ENCODE data around the gene ITPKB. TPM values are rescaled to one million over a fixed set of nuclear protein-coding genes. Genes with fewer than 3 reads are reported as not detected.

Gene ITPKB
- total RNA-seq, 1 donor, result 4.7 TPM

- no peak overlapping the region for H3K4me3 ChIP-seq (ENCODE audit: low read depth, low read length)
- DNase-seq (ENCODE audit: low read depth), result no peak
- TF ChIP-seq CTCF (IDR thresholded peaks at IDR 0.05; ENCODE audit: insufficient read depth, low read depth, low read length), result peak; percentile 22
Measured at GRCh38 chr1:226677027-226678020, 61.8 kb downstream of the ITPKB start.

DNA sequence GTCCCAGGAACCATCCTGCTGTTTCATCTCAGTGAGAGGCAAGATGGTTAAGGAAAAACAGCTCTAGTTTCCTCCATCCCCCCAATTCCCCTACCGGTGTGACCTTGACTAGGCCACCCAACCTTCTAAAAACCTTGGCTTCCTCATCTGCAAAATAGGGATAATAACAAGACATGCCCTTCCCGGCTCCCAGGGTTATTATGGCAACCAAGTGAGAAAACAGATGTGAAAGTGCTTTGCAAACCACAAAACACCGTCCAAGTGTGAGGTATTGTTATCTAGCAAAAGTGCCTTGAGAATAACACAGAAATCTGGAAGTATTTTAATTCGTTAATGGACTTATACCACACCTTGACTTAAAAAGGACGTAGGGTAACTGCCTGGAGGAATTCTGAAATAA lies 62.7 kb downstream of the ITPKB start:
- no peak for TF ChIP-seq CTCF (IDR thresholded peaks at IDR 0.05; ENCODE audit: insufficient read depth, low read depth, low read length)
- no peak overlapping the region for H3K4me3 ChIP-seq (ENCODE audit: low read depth, low read length)
- DNase-seq (ENCODE audit: low read depth), result no peak

- no peak for TF ChIP-seq CTCF (IDR thresholded peaks at IDR 0.05; ENCODE audit: insufficient read depth, low read depth, low read length)
- H3K4me3 ChIP-seq (ENCODE audit: low read depth, low read length), result no peak overlapping the region
- no peak for DNase-seq (ENCODE audit: low read depth)
Measured at GRCh38 chr1:226675715-226676357, 63.2 kb downstream of the ITPKB start.

DNA sequence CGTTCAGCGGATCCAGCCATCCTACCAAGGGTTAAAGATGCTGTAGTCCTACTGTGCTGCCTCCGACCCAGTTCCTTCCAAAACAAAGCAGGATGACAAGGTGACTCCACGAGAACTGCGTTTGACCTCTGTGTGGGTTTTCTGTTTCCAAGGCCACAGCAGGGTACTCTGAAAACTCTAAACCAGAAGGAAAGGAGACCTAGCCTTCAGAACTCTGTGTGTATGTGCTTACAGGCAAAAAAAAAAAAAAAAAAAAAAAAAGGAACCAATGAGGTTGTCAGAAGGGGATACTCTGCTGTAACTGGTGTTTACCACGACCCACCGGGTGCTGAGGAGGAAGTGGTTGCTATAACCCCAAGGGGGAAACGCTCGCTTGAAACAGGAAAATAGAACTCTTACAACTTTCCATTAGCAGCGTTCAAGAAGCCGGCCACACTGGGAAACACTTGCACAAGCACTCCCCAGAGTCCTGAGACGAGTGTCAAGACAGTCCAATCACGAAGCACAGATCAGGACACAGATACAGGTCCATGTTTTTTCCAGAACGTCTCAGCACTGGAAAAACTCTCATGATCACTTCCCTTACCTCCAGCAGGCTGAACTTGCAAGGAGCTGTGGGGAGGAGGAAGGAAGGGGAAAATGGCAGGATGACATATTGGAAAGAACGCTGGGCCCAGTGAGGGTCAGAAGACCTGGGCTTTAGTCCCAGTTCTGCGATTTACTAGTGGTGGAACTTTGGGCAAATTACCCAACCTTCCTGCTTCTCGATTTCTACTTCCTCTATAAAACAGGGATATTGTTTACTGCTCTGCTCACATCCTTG lies 64.0 kb downstream of the ITPKB start:
- DNase-seq (ENCODE audit: low read depth), result peak; percentile 40
- H3K4me3 ChIP-seq (ENCODE audit: low read depth, low read length), result no peak overlapping the region
- TF ChIP-seq CTCF (IDR thresholded peaks at IDR 0.05; ENCODE audit: insufficient read depth, low read depth, low read length), result no peak

GRCh38 chr1:226672339-226672762 lies 66.7 kb downstream of the ITPKB start:
- DNase-seq (ENCODE audit: low read depth), result no peak
- TF ChIP-seq CTCF (IDR thresholded peaks at IDR 0.05; ENCODE audit: insufficient read depth, low read depth, low read length), result no peak

DNA sequence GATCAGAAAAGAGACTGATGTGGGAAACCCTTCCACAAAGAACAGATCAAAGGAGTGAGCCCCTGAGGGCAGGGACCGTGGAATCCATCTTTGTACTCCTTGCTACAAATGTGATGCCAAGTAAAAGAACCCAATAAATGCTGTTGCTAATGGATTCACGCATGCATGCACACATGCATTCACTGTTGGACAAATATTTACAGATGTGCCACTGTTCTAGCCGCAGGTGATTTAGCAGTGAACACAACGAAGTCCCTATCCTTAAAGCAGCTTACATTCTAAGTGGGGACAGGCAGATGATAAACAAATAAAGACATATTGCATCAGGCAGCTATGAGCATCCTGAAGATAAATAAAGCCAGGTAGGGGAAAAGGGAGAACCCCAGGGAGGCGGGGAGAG lies 67.8 kb downstream of the ITPKB start:
- no peak overlapping the region for H3K4me3 ChIP-seq (ENCODE audit: low read depth, low read length)
- no peak for DNase-seq (ENCODE audit: low read depth)
- no peak for TF ChIP-seq CTCF (IDR thresholded peaks at IDR 0.05; ENCODE audit: insufficient read depth, low read depth, low read length)

More at GRCh38 chr1:226672339-226672762, 66.7 kb downstream of the ITPKB start:
- no peak overlapping the region for H3K4me3 ChIP-seq (ENCODE audit: low read depth, low read length)

All from fibroblast of villous mesenchyme (primary cell).